CD14-positive monocyte (primary cell): Measurements from ENCODE around the gene NR2E1. TPM values are rescaled to one million over a fixed set of nuclear protein-coding genes. Genes with fewer than 3 reads are reported as not detected.

ENCODE experiments used
- DNase-seq, 3 donors: peaks; one replicate each; pipeline ENCODE4 v3.0.0-alpha.2; 2011 to 2022
- H2AFZ ChIP-seq: 2 replicates; pipeline ENCODE4 v1.6.0; 2012; ENCODE audit warnings: mild to moderate bottlenecking, low read depth, low read length, inconsistent platforms; ENCODE audit not compliant: insufficient read depth, poor library complexity, severe bottlenecking
- H3K27ac ChIP-seq, 2 donors: 1 replicate in 1 of 2; 2 replicates in 1 of 2; pipeline ENCODE4 v1.5.1; 2012 to 2013; ENCODE audit warnings: low read length in 2 of 2, control low read depth in 1 of 2, inconsistent platforms in 1 of 2, low read depth in 1 of 2, mild to moderate bottlenecking in 1 of 2
- H3K27me3 ChIP-seq, 2 donors: one replicate each; pipeline versions ENCODE4 v1.6.0 to v1.6.1; 2011 to 2013; ENCODE audit warnings: low read length in 2 of 2; ENCODE audit not compliant: control insufficient read depth in 2 of 2, insufficient read depth in 2 of 2
- H3K36me3 ChIP-seq, 2 donors: replicated peaks in 1 of 2; 1 replicate in 1 of 2; 2 replicates in 1 of 2; pipeline versions ENCODE4 v1.5.1 to v1.6.1; 2012 to 2013; ENCODE audit warnings: low read length in 2 of 2, control low read depth in 1 of 2, inconsistent platforms in 1 of 2, mild to moderate bottlenecking in 1 of 2; ENCODE audit not compliant: insufficient read depth in 2 of 2, control insufficient read depth in 1 of 2
- H3K4me1 ChIP-seq, 2 donors: 1 replicate in 1 of 2; 2 replicates in 1 of 2; pipeline versions ENCODE4 v1.5.1 to v1.6.1; 2012 to 2013; ENCODE audit warnings: low read length in 2 of 2, control low read depth in 1 of 2, inconsistent platforms in 1 of 2, mild to moderate bottlenecking in 1 of 2, moderate library complexity in 1 of 2; ENCODE audit not compliant: insufficient read depth in 2 of 2, control insufficient read depth in 1 of 2
- H3K4me2 ChIP-seq: replicated peaks from 2 replicates; pipeline ENCODE3; 2012; ENCODE audit warnings: low read length, moderate library complexity, mild to moderate bottlenecking; ENCODE audit not compliant: poor library complexity, severe bottlenecking; ENCODE audit errors: extremely low read depth
- H3K4me3 ChIP-seq, 3 experiments: fragments of 200-600 bp in 1 of 3; sonication (generic) in 1 of 3; replicated peaks in 1 of 3; 1 replicate in 2 of 3; 2 replicates in 1 of 3; pipeline ENCODE4 v1.5.1; 2011 to 2013; ENCODE audit warnings: low read length in 3 of 3, mild to moderate bottlenecking in 3 of 3, control low read depth in 2 of 3, low read depth in 2 of 3, inconsistent platforms in 1 of 3, moderate library complexity in 1 of 3
- H3K79me2 ChIP-seq: 2 replicates; pipeline ENCODE4 v1.6.0; 2012; ENCODE audit warnings: mild to moderate bottlenecking, control low read depth, inconsistent platforms, low read length, moderate library complexity; ENCODE audit not compliant: insufficient read depth
- H3K9ac ChIP-seq: 2 replicates; pipeline ENCODE4 v1.6.0; 2017; ENCODE audit warnings: low read length, mild to moderate bottlenecking; ENCODE audit not compliant: insufficient read depth, poor library complexity, severe bottlenecking
- H3K9me3 ChIP-seq, 2 donors: replicated peaks in 1 of 2; 1 replicate in 1 of 2; 2 replicates in 1 of 2; pipeline versions ENCODE4 v1.5.1 to v1.6.1; 2012 to 2013; ENCODE audit warnings: low read length in 2 of 2, control low read depth in 1 of 2; ENCODE audit not compliant: control insufficient read depth in 1 of 2, insufficient read depth in 1 of 2
- H4K20me1 ChIP-seq: 2 replicates; pipeline ENCODE4 v1.6.0; 2012; ENCODE audit warnings: mild to moderate bottlenecking, low read length, control low read depth, moderate library complexity; ENCODE audit not compliant: insufficient read depth
- H3K27ac Mint-ChIP-seq, 7 donors: one replicate each; pipeline ENCODE4 v1.8.0; 2020; ENCODE audit warnings: mild to moderate bottlenecking in 7 of 7, mixed read lengths in 7 of 7, moderate library complexity in 6 of 7, inconsistent platforms in 2 of 7
- H3K27me3 Mint-ChIP-seq, 3 donors: one replicate each; pipeline ENCODE4 v1.8.0; 2021 to 2022; ENCODE audit warnings: low read depth in 3 of 3, mild to moderate bottlenecking in 3 of 3, mixed read lengths in 3 of 3, moderate library complexity in 3 of 3, inconsistent platforms in 1 of 3
- H3K36me3 Mint-ChIP-seq, 2 donors: one replicate each; pipeline ENCODE4 v1.8.0; 2020; ENCODE audit warnings: mixed read lengths in 2 of 2, inconsistent platforms in 1 of 2, mild to moderate bottlenecking in 1 of 2
- H3K4me1 Mint-ChIP-seq: one replicate; pipeline ENCODE4 v1.8.0; 2020; ENCODE audit warnings: mild to moderate bottlenecking, mixed read lengths
- H3K4me3 Mint-ChIP-seq, 2 donors: one replicate each; pipeline ENCODE4 v1.8.0; 2020; ENCODE audit warnings: mild to moderate bottlenecking in 2 of 2, mixed read lengths in 2 of 2, moderate library complexity in 1 of 2
- H3K9me3 Mint-ChIP-seq, 7 donors: one replicate each; pipeline ENCODE4 v1.8.0; 2020 to 2022; ENCODE audit warnings: mixed read lengths in 7 of 7, mild to moderate bottlenecking in 6 of 7, moderate library complexity in 6 of 7, inconsistent platforms in 2 of 7
- WGBS: methylation state at CpG from one replicate; pipeline ENCODE4 v1.1.5; 2013; ENCODE audit warnings: missing lambda C conversion rate; ENCODE audit not compliant: insufficient coverage; 5-methylcytosine and 5-hydroxymethylcytosine counted together
- intact Hi-C, 2 donors: fragments of 100-400 bp; cut with micrococcal nuclease; formaldehyde crosslinking; loops; one replicate each; pipeline versions ENCODE4 v1.15.0 to v1.15.1; 2023
- polyA plus RNA-seq, 3 donors: library from polyadenylated mRNA; depleted of rRNA in 1 of 3; unstranded in 2 of 3; stranded (reverse) in 1 of 3; fragments of 300-500 nt in 2 of 3; fragments of >200 nt in 1 of 3; fragmentation: Illumina TruSeq in 2 of 3; gene quantifications; 1 replicate in 2 of 3; 2 replicates in 1 of 3; pipeline ENCODE4 v1.2.3, GENCODE V29; 2012 to 2021
- TF ChIP-seq, protein P1 (sequence below): fragments of 200-600 bp; IDR thresholded peaks from one replicate; pipeline ENCODE4 v1.8.0; 2022; ENCODE audit warnings: antibody characterized with exemption, mild to moderate bottlenecking

Gene NR2E1
- polyA plus RNA-seq, 3 donors, result not detected

DNA sequence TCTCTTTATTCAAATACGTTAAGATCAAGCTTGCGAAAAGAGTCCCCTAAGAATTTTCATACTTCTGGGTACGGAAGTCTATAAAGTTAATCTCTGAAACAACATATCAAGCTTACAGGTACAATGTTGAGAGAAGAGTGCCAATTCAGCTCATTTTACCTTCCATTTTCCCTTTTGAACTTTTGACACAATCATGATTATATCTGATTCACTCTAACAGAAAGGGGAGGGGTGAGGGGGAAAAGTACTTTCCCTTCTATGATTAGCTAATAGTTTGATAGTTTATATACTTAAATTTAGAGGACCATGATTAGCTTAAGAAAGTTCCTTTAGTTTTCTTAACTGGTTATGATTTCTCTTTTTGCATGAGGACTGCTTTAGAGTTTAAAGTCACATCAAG lies 61.5 kb downstream of the NR2E1 start:
- intact Hi-C loops, result no loop called here
- Mint-ChIP-seq H3K9me3 (peaks cover 0 to 2% (median 0%) of the 10 kb centered on the region in 7 donors), H3K27ac (no peak overlapping the region), H3K4me1 (peaks cover 22% of the 10 kb centered on the region), H3K27me3 (peaks cover 0 to 3% (median 1%) of the 10 kb centered on the region in 3 donors), H3K4me3 (no peak overlapping the region), H3K36me3 (peaks cover 31 to 36% of the 10 kb centered on the region in 2 donors)
- TF ChIP-seq, protein P1, sequence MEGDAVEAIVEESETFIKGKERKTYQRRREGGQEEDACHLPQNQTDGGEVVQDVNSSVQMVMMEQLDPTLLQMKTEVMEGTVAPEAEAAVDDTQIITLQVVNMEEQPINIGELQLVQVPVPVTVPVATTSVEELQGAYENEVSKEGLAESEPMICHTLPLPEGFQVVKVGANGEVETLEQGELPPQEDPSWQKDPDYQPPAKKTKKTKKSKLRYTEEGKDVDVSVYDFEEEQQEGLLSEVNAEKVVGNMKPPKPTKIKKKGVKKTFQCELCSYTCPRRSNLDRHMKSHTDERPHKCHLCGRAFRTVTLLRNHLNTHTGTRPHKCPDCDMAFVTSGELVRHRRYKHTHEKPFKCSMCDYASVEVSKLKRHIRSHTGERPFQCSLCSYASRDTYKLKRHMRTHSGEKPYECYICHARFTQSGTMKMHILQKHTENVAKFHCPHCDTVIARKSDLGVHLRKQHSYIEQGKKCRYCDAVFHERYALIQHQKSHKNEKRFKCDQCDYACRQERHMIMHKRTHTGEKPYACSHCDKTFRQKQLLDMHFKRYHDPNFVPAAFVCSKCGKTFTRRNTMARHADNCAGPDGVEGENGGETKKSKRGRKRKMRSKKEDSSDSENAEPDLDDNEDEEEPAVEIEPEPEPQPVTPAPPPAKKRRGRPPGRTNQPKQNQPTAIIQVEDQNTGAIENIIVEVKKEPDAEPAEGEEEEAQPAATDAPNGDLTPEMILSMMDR, result no peak
- H4K20me1 ChIP-seq, result peaks cover 99% of the 10 kb centered on the region
- no peak overlapping the region for H3K4me2 ChIP-seq
- WGBS, result no CpG with 5 or more reads among the region's 3 CpGs
- peaks cover 10 to 16% of the 10 kb centered on the region in 2 donors for H3K4me1 ChIP-seq
- peaks cover 67% of the 10 kb centered on the region for H3K79me2 ChIP-seq
- H3K4me3 ChIP-seq, result no peak overlapping the region
- H3K9me3 ChIP-seq, result no peaks in the 10 kb centered on the region
- H3K9ac ChIP-seq, result no peak overlapping the region
- peaks cover 0 to 14% of the 10 kb centered on the region in 2 donors for H3K36me3 ChIP-seq
- H3K27me3 ChIP-seq, result no peaks in the 10 kb centered on the region
- no peak overlapping the region for H3K27ac ChIP-seq
- no peak overlapping the region for H2AFZ ChIP-seq
- no peak for DNase-seq

DNA sequence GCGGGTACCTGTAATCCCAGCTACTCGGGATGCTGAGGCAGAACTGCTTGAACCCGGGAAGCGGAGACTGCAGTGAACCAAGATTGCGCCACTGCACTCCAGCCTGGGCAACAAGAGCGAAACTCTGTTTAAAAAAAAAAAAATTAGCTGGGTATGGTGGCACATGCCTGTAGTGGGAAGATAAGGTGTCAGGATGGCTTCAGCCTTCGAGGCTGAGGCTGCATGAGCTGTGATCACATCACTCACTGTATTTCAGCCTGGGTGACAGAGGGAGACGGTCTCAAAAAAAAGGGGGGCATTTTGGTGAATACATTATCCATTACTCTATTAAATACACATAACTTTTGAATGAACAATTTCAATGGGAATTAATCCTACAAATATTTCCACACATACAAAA lies 62.6 kb downstream of the NR2E1 start:
- H2AFZ ChIP-seq, result no peak overlapping the region
- Mint-ChIP-seq H3K4me1 (peaks cover 13% of the 10 kb centered on the region), H3K27me3 (peaks cover 0 to 1% (median 0%) of the 10 kb centered on the region in 3 donors), H3K4me3 (no peak overlapping the region), H3K36me3 (peaks cover 26 to 36% of the 10 kb centered on the region in 2 donors), H3K27ac (no peak overlapping the region), H3K9me3 (peaks cover 0 to 2% (median 0%) of the 10 kb centered on the region in 7 donors)
- peaks cover 77% of the 10 kb centered on the region for H3K79me2 ChIP-seq
- intact Hi-C loops, result no loop called here
- H3K36me3 ChIP-seq, result peaks cover 0 to 20% of the 10 kb centered on the region in 2 donors
- WGBS, result no CpG with 5 or more reads among the region's 8 CpGs
- H3K4me3 ChIP-seq, result no peak overlapping the region
- no peaks in the 10 kb centered on the region for H3K9me3 ChIP-seq
- H3K4me2 ChIP-seq, result no peak overlapping the region
- H4K20me1 ChIP-seq, result peaks cover 99% of the 10 kb centered on the region
- H3K27ac ChIP-seq, result no peak overlapping the region
- peaks cover 0 to 5% of the 10 kb centered on the region in 2 donors for H3K4me1 ChIP-seq
- H3K27me3 ChIP-seq, result no peaks in the 10 kb centered on the region
- H3K9ac ChIP-seq, result no peak overlapping the region
- TF ChIP-seq, protein P1, result no peak
- DNase-seq, result no peak
